Ishikawa (cell line): Measurements from ENCODE around the gene DONSON.

Experiments used
- RAD21 ChIP-seq: IDR thresholded peaks from 2 replicates; pipeline ENCODE4 v1.6.1; 2012; ENCODE audit warnings: low read depth
- YY1 ChIP-seq: IDR thresholded peaks from 2 replicates; pipeline ENCODE4 v1.6.1; 2012; ENCODE audit warnings: low read depth
- TF ChIP-seq, protein P1 (sequence below): IDR thresholded peaks from 2 replicates; pipeline ENCODE4 v1.6.1; 2012

DNA sequence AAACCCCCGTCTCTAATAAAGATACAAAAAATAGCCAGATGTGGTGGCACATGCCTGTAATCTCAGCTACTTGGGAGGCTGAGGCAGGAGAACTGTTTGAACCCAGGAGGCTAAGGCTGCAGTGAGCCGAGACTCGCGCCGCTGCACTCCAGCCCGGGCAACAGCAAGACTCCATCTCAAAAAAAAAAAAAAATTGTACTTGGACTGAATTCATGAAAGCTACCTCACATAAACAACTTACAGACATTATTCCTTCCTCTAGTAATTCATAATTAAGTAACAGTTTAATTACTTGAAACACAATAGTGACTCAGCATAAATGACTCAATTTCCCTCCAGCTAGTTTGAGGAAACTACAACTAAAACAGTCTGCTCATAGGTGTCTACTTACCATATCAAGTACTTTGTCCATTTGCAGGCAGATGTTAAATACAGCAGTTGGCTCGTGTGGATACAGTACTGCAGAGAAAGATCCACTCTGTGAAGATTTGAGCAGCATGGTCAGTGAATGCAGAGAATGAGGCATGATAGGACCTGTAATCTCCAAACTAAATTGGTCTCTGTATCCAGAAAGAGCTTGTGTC is 9.4 kb downstream of the DONSON start:
- TF ChIP-seq RAD21 (no peak), YY1 (no peak)
- TF ChIP-seq, protein P1, sequence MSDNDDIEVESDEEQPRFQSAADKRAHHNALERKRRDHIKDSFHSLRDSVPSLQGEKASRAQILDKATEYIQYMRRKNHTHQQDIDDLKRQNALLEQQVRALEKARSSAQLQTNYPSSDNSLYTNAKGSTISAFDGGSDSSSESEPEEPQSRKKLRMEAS, result no peak
